Measurements from ENCODE around the gene KIF26A. TPM values are rescaled to one million over a fixed set of nuclear protein-coding genes. Genes with fewer than 3 reads are reported as not detected.

The KIF26A gene
- polyA plus RNA-seq, 1 of the 3 experiments (the other 2 are of a cell fraction), result 1.7 TPM

- no peak overlapping the region for H3K9ac ChIP-seq
- H3K9me2 ChIP-seq, result no peaks in the 10 kb centered on the region
- 71% methylated on average over 7 of the region's 9 CpGs for WGBS (ENCODE audit: low lambda C conversion rate)
- ChIA-PET CTCF (interaction anchor here (1.0 to 2.4 kb wide), 7 partner anchors 9 to 90 kb away, joined by 3 to 16 read pairs (median 4); no protein-coding TSS in a partner anchor), POLR2A (interaction anchor here (0.9 to 2.9 kb wide), 3 partner anchors 15 to 167 kb away, joined by 4 to 23 read pairs (median 5); no protein-coding TSS in a partner anchor)
- H3K79me2 ChIP-seq (ENCODE audit: insufficient read depth), result no peaks in the 10 kb centered on the region
- H3K4me1 ChIP-seq (ENCODE audit: control insufficient read depth in 1 of 2, insufficient read depth in 2 of 2, low read depth in 1 of 2, low read length in 1 of 2), result peaks cover 0 to 47% of the 10 kb centered on the region in 2 experiments; a peak in 2 of 4 replicates
- no peaks in the 10 kb centered on the region for H3K36me3 ChIP-seq (replicated peaks in 1 of 2; ENCODE audit: control insufficient read depth in 1 of 2, insufficient read depth in 2 of 2, low read length in 1 of 2)
- no peak for DNase-seq
- no peaks in the 10 kb centered on the region for H3K27me3 ChIP-seq (ENCODE audit: insufficient read depth)
- no peak for TF ChIP-seq EP300 (IDR thresholded peaks at IDR 0.05; ENCODE audit: borderline replicate concordance in 1 of 2, low read depth in 1 of 2, low read length in 1 of 2)
- TF ChIP-seq FOXJ3 (CRISPR knock-in tag; IDR thresholded peaks at IDR 0.05), result no peak
- no peak for TF ChIP-seq GABPA (IDR thresholded peaks at IDR 0.05; ENCODE audit: low read depth)
- no peak for TF ChIP-seq ZBTB33 (IDR thresholded peaks at IDR 0.05; ENCODE audit: borderline replicate concordance, low read depth)
- TF ChIP-seq REST (IDR thresholded peaks at IDR 0.05; ENCODE audit: low read depth, low read length), result no peak
- TF ChIP-seq RXRA (IDR thresholded peaks at IDR 0.05; ENCODE audit: borderline replicate concordance, low read depth), result no peak
- no peak for TF ChIP-seq CTCF (IDR thresholded peaks at IDR 0.05)
- TF ChIP-seq YY1 (IDR thresholded peaks at IDR 0.05; ENCODE audit: low read depth), result no peak
- H3K27ac ChIP-seq (ENCODE audit: low read depth in 2 of 2, low read length in 1 of 2), result peak overlapping the region in 1 of 2 experiments; percentile 85; a peak in 2 of 4 replicates
- H3K4me2 ChIP-seq, result no peak overlapping the region
- H2AFZ ChIP-seq (ENCODE audit: low read depth), result no peak overlapping the region
- no peak overlapping the region for H3K4me3 ChIP-seq (ENCODE audit: low read depth in 2 of 2, low read length in 1 of 2)
- no peaks in the 10 kb centered on the region for H4K20me1 ChIP-seq (ENCODE audit: insufficient read depth)
- no peaks in the 10 kb centered on the region for H3F3A ChIP-seq (replicated peaks; ENCODE audit: insufficient read depth)
- no peaks in the 10 kb centered on the region for H3K9me3 ChIP-seq
These were observed 63.1 kb downstream of the KIF26A start for GRCh38 chr14:104201496-104201895.

All from SK-N-SH (cell line).